ENCODE data around the gene LONRF3.

- TF ChIP-seq CTCF (IDR thresholded peaks at IDR 0.05) (no peak), POLR2A (IDR thresholded peaks at IDR 0.05) (no peak)
These were observed 62.0 kb downstream of the LONRF3 start for GRCh38 chrX:119036107-119037029.
